ENCODE measurements around the gene DCXR. TPM values are rescaled to one million over a fixed set of nuclear protein-coding genes. Genes with fewer than 3 reads are reported as not detected.

DCXR gene
- polyA plus RNA-seq, 1 experiment = 66.0 TPM

DNA sequence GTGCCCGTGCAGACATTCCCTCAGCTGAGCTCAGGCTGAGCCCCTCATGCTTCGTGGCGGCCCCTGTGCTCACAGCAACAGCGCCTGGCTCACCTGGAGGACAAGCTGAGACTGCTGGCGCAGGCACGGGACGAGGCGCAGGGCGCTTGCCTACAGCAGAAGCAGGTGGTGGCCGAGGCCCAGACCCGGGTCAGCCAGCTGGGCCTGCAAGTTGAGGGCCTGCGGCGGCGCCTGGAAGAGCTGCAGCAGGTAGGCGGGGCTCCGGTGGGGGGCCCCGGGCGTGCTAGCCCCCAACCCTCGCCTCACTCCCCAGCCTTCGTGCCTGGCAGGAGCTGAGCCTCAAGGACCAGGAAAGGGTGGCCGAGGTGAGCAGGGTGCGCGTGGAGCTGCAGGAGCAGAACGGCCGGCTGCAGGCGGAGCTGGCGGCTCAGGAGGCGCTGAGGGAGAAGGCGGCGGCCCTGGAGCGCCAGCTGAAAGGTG, 7.5 kb downstream of the DCXR start:
- Histone ChIP-seq H3K27me3 (ENCODE audit: control insufficient read depth, insufficient read depth, low read length) (no peaks in the 10 kb centered on the region), H3K4me3 (ENCODE audit: low read depth, low read length) (no peak overlapping the region), H3K36me3 (ENCODE audit: control insufficient read depth, insufficient read depth, low read length) (peaks cover 4% of the 10 kb centered on the region)
- POLR2A ChIA-PET = interaction anchor here (0.6 to 0.9 kb wide), 2 partner anchors 135 to 199 kb away, joined by 4 read pairs; partner anchors contain the start of gene SLC16A3
- no peak for DNase-seq (ENCODE audit: low read depth)
- TF ChIP-seq, protein P1, sequence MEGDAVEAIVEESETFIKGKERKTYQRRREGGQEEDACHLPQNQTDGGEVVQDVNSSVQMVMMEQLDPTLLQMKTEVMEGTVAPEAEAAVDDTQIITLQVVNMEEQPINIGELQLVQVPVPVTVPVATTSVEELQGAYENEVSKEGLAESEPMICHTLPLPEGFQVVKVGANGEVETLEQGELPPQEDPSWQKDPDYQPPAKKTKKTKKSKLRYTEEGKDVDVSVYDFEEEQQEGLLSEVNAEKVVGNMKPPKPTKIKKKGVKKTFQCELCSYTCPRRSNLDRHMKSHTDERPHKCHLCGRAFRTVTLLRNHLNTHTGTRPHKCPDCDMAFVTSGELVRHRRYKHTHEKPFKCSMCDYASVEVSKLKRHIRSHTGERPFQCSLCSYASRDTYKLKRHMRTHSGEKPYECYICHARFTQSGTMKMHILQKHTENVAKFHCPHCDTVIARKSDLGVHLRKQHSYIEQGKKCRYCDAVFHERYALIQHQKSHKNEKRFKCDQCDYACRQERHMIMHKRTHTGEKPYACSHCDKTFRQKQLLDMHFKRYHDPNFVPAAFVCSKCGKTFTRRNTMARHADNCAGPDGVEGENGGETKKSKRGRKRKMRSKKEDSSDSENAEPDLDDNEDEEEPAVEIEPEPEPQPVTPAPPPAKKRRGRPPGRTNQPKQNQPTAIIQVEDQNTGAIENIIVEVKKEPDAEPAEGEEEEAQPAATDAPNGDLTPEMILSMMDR (IDR thresholded peaks at IDR 0.05; ENCODE audit: insufficient read depth, low read depth, low read length) = no peak
- CTCF ChIA-PET = interaction anchor here (0.5 to 4.8 kb wide), 37 partner anchors 9 to 387 kb away, joined by 3 to 101 read pairs (median 6); partner anchors contain the start of genes CENPX, GPS1, NOTUM and RFNG

DNA sequence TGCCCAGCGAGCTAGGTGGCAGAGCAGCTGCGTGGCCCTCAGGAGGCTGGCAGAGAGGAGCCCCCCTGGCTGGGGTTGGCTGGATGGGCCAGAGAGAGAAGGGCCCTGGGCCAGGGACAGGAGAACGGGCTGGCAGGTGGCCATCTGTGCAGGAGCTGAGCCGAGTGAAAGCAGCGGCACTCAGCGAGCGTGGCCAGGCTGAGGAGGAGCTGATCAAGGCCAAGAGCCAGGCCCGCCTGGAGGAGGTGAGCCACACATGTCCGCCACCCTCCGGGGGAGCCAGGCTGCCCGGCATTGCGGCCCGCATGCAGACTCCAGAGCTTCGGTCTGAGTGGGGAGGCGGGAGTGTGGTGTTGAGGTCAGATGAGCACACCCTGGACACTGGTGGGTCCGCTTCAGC, 8.1 kb downstream of the DCXR start:
- CTCF ChIA-PET = interaction anchor here (0.6 to 4.8 kb wide), 13 partner anchors 8 to 213 kb away, joined by 3 to 101 read pairs (median 7); partner anchors contain the start of genes CENPX, DCXR, GPS1 and NOTUM
- Histone ChIP-seq H3K4me3 (ENCODE audit: low read depth, low read length) (no peak overlapping the region), H3K27me3 (ENCODE audit: control insufficient read depth, insufficient read depth, low read length) (no peaks in the 10 kb centered on the region), H3K36me3 (ENCODE audit: control insufficient read depth, insufficient read depth, low read length) (peaks cover 4% of the 10 kb centered on the region)
- no peak for DNase-seq (ENCODE audit: low read depth)
- POLR2A ChIA-PET = no interaction called here
- TF ChIP-seq, protein P1 (IDR thresholded peaks at IDR 0.05; ENCODE audit: insufficient read depth, low read depth, low read length) = no peak

DNA sequence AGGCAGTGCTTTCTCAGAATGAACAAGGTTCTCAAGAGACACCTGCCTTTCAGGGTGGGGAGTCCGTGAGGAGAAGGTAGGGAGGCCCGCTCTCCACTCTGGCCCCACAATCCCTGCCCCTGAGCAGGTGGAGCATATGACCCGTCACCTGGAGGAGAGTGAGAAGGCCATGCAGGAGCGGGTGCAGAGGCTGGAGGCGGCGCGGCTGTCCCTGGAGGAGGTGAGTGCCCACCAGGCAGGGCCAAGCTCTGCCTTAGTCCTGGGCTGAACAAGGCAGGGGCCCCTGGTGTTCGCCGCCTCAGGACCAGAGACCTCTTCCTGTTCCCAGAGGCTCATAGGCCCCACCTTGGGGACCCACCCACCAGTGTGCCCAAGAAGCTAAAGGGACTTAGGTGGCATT, 8.5 kb downstream of the DCXR start:
- Histone ChIP-seq H3K27me3 (ENCODE audit: control insufficient read depth, insufficient read depth, low read length) (no peaks in the 10 kb centered on the region), H3K36me3 (ENCODE audit: control insufficient read depth, insufficient read depth, low read length) (peaks cover 4% of the 10 kb centered on the region), H3K4me3 (ENCODE audit: low read depth, low read length) (no peak overlapping the region)
- CTCF ChIA-PET = interaction anchor here (0.6 to 4.8 kb wide), 8 partner anchors 8 to 133 kb away, joined by 3 to 101 read pairs (median 10); partner anchors contain the start of genes CENPX, DCXR and NOTUM
- TF ChIP-seq, protein P1 (IDR thresholded peaks at IDR 0.05; ENCODE audit: insufficient read depth, low read depth, low read length) = no peak
- POLR2A ChIA-PET = no interaction called here
- DNase-seq (ENCODE audit: low read depth) = no peak

DNA sequence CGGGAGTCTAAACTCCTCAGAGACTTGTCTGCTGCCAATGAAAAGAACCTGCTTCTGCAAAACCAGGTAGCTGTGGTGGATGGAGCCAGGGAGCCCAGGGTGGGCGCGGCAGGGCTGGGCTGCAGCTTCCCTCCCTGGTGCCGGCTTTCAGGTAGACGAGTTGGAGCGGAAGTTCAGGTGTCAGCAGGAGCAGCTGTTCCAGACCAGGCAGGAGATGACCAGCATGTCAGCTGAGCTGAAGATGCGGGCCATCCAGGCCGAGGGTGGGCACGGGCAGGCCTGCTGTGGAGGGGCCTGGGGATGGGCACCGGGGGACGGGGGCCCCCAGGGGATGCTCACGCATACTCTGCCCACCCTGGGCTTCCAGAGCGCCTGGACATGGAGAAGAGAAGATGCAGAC, 9.3 kb downstream of the DCXR start:
- TF ChIP-seq, protein P1 (IDR thresholded peaks at IDR 0.05; ENCODE audit: insufficient read depth, low read depth, low read length) = no peak
- peaks cover 4% of the 10 kb centered on the region for H3K36me3 ChIP-seq (ENCODE audit: control insufficient read depth, insufficient read depth, low read length)
- no peaks in the 10 kb centered on the region for H3K27me3 ChIP-seq (ENCODE audit: control insufficient read depth, insufficient read depth, low read length)
- ChIA-PET CTCF (interaction anchor here (2.2 to 4.8 kb wide), 3 partner anchors 10 to 127 kb away, joined by 7 to 101 read pairs (median 44); partner anchors contain the start of genes DCXR and NOTUM), POLR2A (no interaction called here)
- DNase-seq (ENCODE audit: low read depth) = no peak
- H3K4me3 ChIP-seq (ENCODE audit: low read depth, low read length) = no peak overlapping the region

DNA sequence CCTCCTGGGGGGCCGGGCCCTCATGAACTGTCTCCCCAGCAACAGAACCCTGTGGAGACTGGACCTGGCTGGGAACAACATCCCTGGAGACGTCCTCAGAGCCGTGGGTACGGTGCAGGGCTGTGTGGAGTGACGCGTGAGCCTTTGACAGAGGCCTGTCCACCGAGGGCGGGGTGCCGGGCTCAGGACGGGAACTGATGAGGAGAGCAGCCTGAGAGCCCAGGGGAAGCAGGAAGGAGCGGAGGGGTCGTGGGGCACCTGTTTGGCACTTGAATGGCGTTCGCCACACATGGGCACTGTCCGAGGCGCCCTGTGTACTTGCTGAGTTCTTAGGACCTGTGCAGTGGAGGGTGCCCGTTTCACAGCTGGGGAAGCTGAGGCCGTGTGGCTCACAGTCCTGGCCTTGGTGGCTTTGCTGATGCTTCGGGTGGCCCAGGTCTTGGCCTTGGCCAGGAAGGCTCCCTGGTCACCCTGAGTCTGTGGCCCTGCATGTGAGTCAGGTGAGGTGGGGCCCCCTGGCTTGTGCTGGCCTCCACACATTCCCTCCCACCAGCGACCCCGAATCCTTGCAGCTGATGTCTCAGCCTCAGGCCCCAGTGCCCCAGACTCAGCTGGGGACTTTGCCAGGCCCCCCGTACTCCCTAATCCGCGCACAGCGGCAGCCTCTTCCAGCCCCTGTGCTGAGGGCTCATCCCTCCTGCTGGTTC, 11.9 kb downstream of the DCXR start:
- no peaks in the 10 kb centered on the region for H3K27me3 ChIP-seq (ENCODE audit: control insufficient read depth, insufficient read depth, low read length)
- ChIA-PET POLR2A (no interaction called here), CTCF (interaction anchor here (0.6 to 11.6 kb wide), 4 partner anchors 12 to 176 kb away, joined by 3 to 218 read pairs (median 3); partner anchors contain the start of genes DCXR and NOTUM)
- TF ChIP-seq, protein P1 (IDR thresholded peaks at IDR 0.05; ENCODE audit: insufficient read depth, low read depth, low read length) = no peak
- no peak for DNase-seq (ENCODE audit: low read depth)
- H3K4me3 ChIP-seq (ENCODE audit: low read depth, low read length) = no peak overlapping the region
- H3K36me3 ChIP-seq (ENCODE audit: control insufficient read depth, insufficient read depth, low read length) = peaks cover 4% of the 10 kb centered on the region

Data from BJ (cell line).